K562 (cell line): Measurements from ENCODE around the gene AQP5.

ENCODE experiments used
- RNF2 ChIP-seq: sonication (generic); IDR thresholded peaks from 2 replicates; pipeline ENCODE4 v1.6.1; 2016
- TF ChIP-seq, protein P1 (sequence below), 3 experiments: IDR thresholded peaks in 2 of 3; conservative IDR thresholded peaks in 1 of 3; 2 replicates each; pipeline ENCODE4 v1.5.1; 2011 to 2012; ENCODE audit warnings: low read length in 3 of 3, mild to moderate bottlenecking in 3 of 3, control low read depth in 2 of 3, improper control_type of control experiment in 1 of 3, inconsistent platforms in 1 of 3, low read depth in 1 of 3, mixed read lengths in 1 of 3, moderate library complexity in 1 of 3; ENCODE audit not compliant: insufficient read depth in 2 of 3
- TF ChIP-seq, protein P2 (sequence below): sonication (generic); formaldehyde crosslinking; IDR thresholded peaks from 2 replicates; pipeline ENCODE4 v1.8.1; 2023; ENCODE audit warnings: mild to moderate bottlenecking, missing genetic modification reagents

DNA sequence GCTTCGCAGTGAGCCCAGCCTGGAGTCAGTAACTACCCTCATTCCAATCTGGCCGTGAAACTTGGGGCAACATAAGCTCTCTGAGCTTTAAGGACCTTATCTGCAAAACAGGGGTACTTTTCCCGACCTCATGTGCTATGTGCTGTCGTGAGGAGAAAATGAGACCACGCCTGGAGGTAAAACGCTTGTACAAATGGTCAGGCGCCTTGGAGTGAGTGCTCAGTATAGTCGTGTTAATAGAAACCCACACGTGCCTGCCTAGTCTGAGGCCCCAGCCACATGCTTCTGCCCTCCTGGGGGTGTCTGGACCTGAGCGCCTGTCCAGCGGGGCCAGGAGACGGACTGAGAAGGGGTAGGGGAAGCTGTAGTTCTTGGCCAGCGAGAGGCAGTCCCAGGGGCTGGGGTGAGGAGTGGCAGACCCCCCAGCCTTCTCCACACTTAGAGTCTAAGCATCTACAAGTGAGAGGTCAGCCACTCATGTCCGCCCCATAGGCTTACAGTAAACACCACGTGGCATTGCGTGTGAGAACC is 4.9 kb downstream of the AQP5 start:
- TF ChIP-seq, protein P1, sequence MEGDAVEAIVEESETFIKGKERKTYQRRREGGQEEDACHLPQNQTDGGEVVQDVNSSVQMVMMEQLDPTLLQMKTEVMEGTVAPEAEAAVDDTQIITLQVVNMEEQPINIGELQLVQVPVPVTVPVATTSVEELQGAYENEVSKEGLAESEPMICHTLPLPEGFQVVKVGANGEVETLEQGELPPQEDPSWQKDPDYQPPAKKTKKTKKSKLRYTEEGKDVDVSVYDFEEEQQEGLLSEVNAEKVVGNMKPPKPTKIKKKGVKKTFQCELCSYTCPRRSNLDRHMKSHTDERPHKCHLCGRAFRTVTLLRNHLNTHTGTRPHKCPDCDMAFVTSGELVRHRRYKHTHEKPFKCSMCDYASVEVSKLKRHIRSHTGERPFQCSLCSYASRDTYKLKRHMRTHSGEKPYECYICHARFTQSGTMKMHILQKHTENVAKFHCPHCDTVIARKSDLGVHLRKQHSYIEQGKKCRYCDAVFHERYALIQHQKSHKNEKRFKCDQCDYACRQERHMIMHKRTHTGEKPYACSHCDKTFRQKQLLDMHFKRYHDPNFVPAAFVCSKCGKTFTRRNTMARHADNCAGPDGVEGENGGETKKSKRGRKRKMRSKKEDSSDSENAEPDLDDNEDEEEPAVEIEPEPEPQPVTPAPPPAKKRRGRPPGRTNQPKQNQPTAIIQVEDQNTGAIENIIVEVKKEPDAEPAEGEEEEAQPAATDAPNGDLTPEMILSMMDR (IDR thresholded peaks at IDR 0.05 in 2 of 3, conservative IDR thresholded peaks at IDR 0.05 in 1 of 3; ENCODE audit: insufficient read depth in 2 of 3, low read depth in 1 of 3, low read length in 3 of 3) = no peak
- no peak for TF ChIP-seq RNF2
- TF ChIP-seq, protein P2, sequence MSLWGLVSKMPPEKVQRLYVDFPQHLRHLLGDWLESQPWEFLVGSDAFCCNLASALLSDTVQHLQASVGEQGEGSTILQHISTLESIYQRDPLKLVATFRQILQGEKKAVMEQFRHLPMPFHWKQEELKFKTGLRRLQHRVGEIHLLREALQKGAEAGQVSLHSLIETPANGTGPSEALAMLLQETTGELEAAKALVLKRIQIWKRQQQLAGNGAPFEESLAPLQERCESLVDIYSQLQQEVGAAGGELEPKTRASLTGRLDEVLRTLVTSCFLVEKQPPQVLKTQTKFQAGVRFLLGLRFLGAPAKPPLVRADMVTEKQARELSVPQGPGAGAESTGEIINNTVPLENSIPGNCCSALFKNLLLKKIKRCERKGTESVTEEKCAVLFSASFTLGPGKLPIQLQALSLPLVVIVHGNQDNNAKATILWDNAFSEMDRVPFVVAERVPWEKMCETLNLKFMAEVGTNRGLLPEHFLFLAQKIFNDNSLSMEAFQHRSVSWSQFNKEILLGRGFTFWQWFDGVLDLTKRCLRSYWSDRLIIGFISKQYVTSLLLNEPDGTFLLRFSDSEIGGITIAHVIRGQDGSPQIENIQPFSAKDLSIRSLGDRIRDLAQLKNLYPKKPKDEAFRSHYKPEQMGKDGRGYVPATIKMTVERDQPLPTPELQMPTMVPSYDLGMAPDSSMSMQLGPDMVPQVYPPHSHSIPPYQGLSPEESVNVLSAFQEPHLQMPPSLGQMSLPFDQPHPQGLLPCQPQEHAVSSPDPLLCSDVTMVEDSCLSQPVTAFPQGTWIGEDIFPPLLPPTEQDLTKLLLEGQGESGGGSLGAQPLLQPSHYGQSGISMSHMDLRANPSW (CRISPR knock-in tag) = no peak
